Hepatocyte (in vitro differentiated cells): Measurements from ENCODE around the gene C19orf25. TPM values are rescaled to one million over a fixed set of nuclear protein-coding genes. Genes with fewer than 3 reads are reported as not detected.

Experiments used
- DNase-seq: peaks from one replicate; pipeline ENCODE4 v3.0.0-alpha.2; 2016; ENCODE audit warnings: low spot score
- H2AFZ ChIP-seq: fragments of 200-600 bp; sonication (generic); 2 replicates; pipeline ENCODE4 v1.6.0; 2016; ENCODE audit warnings: antibody characterized with exemption, mild to moderate bottlenecking
- H3K27ac ChIP-seq: fragments of 200-600 bp; sonication (generic); 2 replicates; pipeline ENCODE4 v1.5.1; 2016; ENCODE audit warnings: mild to moderate bottlenecking
- H3K27me3 ChIP-seq: fragments of 200-600 bp; sonication (generic); 2 replicates; pipeline ENCODE4 v1.6.1; 2016
- H3K36me3 ChIP-seq: fragments of 200-600 bp; sonication (generic); replicated peaks from 2 replicates; pipeline ENCODE4 v1.5.1; 2016; ENCODE audit warnings: low read depth; ENCODE audit not compliant: insufficient read depth
- H3K4me1 ChIP-seq: fragments of 200-600 bp; sonication (generic); 2 replicates; pipeline ENCODE4 v1.5.1; 2016; ENCODE audit warnings: mild to moderate bottlenecking, moderate library complexity; ENCODE audit not compliant: insufficient read depth
- H3K4me2 ChIP-seq: fragments of 200-600 bp; sonication (generic); 2 replicates; pipeline ENCODE4 v1.6.0; 2016
- H3K4me3 ChIP-seq: fragments of 200-600 bp; sonication (generic); 2 replicates; pipeline ENCODE4 v1.5.1; 2016; ENCODE audit warnings: mild to moderate bottlenecking
- H3K79me2 ChIP-seq: fragments of 200-600 bp; sonication (generic); 2 replicates; pipeline ENCODE4 v1.6.0; 2017; ENCODE audit warnings: mild to moderate bottlenecking
- H3K9me2 ChIP-seq: fragments of 200-600 bp; sonication (generic); replicated peaks from 2 replicates; pipeline ENCODE4 v1.6.0; 2017; ENCODE audit warnings: mild to moderate bottlenecking; ENCODE audit not compliant: insufficient read depth
- H3K9me3 ChIP-seq: fragments of 200-600 bp; sonication (generic); 2 replicates; pipeline ENCODE4 v1.5.1; 2016; ENCODE audit warnings: low read depth, mild to moderate bottlenecking
- H4K20me1 ChIP-seq: fragments of 200-600 bp; sonication (generic); 2 replicates; pipeline ENCODE4 v1.6.0; 2016; ENCODE audit warnings: mild to moderate bottlenecking; ENCODE audit not compliant: insufficient read depth, poor library complexity, severe bottlenecking
- EZH2 ChIP-seq: fragments of 200-600 bp; sonication (generic); IDR thresholded peaks from 2 replicates; pipeline ENCODE4 v1.6.1; 2016; ENCODE audit warnings: antibody characterized with exemption, mild to moderate bottlenecking, borderline replicate concordance
- EZH2phosphoT487 ChIP-seq: fragments of 200-600 bp; sonication (generic); IDR thresholded peaks from one replicate; pipeline ENCODE4 v1.6.1; 2018; ENCODE audit warnings: antibody characterized with exemption, mild to moderate bottlenecking, low read depth, moderate library complexity; ENCODE audit not compliant: unreplicated experiment, severe bottlenecking
- WGBS: methylation state at CpG from one replicate; pipeline ENCODE4 v1.1.6; 2016; ENCODE audit warnings: low lambda C conversion rate; ENCODE audit errors: missing lambda C conversion rate; 5-methylcytosine and 5-hydroxymethylcytosine counted together
- polyA plus RNA-seq: library from polyadenylated mRNA; unstranded; fragments of >200 nt; fragmentation: Nextera tagmentation; extraction: Ambion mirVana; gene quantifications from 2 replicates; pipeline ENCODE4 v1.2.1, GENCODE V29; 2016
- total RNA-seq: library from RNA; depleted of rRNA; stranded (reverse); fragments of >200 nt; gene quantifications from 2 replicates; pipeline ENCODE4 v1.2.3, GENCODE V29; 2014
- TF ChIP-seq, protein P1 (sequence below): fragments of 200-600 bp; sonication (generic); IDR thresholded peaks from 2 replicates; pipeline ENCODE4 v1.5.1; 2016; ENCODE audit warnings: antibody characterized with exemption, mild to moderate bottlenecking; ENCODE audit not compliant: poor library complexity

The C19orf25 gene
- total and polyA plus RNA-seq, 2 experiments from 2014 or later = 36.3 to 43.6 TPM

DNA sequence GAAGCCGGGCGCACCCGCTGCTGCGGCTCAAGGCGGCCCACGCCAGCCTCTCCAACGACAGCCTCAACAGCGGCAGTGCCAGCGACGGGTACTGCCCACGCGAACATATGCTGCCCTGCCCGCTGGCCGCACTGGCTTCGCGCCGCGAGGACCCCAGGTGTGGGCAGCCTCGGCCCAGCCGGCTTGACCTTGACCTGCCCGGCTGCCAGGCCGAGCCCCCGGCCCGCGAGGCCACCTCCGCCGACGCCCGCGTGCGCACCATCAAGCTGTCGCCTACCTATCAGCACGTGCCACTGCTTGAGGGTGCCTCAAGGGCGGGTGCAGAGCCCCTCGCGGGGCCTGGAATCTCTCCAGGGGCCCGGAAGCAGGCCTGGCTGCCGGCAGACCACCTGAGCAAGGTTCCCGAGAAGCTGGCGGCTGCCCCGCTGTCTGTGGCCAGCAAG is 13.0 kb downstream of the C19orf25 start:
- Histone ChIP-seq H3K36me3 (no peaks in the 10 kb centered on the region), H2AFZ (no peak overlapping the region), H3K4me3 (no peak overlapping the region), H4K20me1 (peaks cover 57% of the 10 kb centered on the region), H3K27me3 (peaks cover 53% of the 10 kb centered on the region), H3K79me2 (no peaks in the 10 kb centered on the region), H3K4me2 (peak overlapping the region; percentile 73), H3K9me2 (no peaks in the 10 kb centered on the region), H3K4me1 (peaks cover 38% of the 10 kb centered on the region), H3K9me3 (no peaks in the 10 kb centered on the region), H3K27ac (no peak overlapping the region)
- TF ChIP-seq, protein P1, sequence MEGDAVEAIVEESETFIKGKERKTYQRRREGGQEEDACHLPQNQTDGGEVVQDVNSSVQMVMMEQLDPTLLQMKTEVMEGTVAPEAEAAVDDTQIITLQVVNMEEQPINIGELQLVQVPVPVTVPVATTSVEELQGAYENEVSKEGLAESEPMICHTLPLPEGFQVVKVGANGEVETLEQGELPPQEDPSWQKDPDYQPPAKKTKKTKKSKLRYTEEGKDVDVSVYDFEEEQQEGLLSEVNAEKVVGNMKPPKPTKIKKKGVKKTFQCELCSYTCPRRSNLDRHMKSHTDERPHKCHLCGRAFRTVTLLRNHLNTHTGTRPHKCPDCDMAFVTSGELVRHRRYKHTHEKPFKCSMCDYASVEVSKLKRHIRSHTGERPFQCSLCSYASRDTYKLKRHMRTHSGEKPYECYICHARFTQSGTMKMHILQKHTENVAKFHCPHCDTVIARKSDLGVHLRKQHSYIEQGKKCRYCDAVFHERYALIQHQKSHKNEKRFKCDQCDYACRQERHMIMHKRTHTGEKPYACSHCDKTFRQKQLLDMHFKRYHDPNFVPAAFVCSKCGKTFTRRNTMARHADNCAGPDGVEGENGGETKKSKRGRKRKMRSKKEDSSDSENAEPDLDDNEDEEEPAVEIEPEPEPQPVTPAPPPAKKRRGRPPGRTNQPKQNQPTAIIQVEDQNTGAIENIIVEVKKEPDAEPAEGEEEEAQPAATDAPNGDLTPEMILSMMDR = no peak
- TF ChIP-seq EZH2phosphoT487 (no peak), EZH2 (no peak)
- 40% methylated on average over 39 of the region's 41 CpGs for WGBS
- no peak for DNase-seq

DNA sequence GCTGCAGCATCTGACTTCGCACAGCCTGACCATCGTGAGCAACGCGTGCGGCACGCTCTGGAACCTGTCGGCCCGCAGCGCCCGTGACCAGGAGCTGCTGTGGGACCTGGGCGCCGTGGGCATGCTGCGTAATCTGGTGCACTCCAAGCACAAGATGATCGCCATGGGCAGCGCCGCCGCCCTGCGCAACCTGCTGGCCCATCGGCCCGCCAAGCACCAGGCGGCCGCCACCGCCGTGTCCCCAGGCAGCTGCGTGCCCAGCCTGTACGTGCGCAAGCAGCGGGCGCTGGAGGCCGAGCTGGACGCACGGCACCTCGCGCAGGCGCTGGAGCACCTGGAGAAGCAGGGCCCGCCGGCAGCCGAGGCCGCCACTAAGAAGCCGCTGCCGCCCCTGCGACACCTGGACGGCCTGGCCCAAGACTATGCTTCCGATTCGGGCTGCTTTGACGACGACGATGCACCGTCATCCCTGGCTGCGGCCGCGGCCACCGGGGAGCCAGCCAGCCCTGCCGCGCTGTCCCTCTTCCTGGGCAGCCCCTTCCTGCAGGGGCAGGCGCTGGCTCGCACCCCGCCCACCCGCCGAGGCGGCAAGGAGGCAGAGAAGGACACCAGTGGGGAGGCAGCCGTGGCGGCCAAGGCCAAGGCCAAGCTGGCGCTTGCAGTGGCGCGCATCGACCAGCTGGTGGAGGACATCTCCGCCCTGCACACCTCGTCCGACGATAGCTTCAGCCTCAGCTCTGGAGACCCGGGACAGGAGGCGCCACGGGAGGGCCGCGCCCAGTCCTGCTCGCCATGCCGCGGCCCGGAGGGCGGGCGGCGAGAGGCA is 13.6 kb downstream of the C19orf25 start:
- 38% methylated on average over 64 of the region's 83 CpGs for WGBS
- peak; percentile 85 for DNase-seq
- peaks cover 32% of the 10 kb centered on the region for H3K4me1 ChIP-seq

DNA sequence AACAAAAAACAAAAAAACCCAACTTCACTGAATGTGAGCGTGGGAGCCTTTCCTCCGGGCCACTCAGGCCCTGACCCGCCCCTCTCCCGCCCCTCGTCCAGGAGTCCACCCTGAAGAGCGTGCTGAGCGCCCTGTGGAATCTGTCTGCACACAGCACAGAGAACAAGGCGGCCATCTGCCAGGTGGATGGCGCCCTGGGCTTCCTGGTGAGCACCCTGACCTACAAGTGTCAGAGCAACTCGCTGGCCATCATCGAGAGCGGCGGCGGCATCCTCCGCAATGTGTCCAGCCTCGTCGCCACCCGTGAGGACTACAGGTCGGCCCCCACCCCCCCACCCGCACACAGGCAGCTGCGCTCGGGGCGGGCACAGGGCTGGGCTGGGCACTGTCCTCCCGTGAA is 17.2 kb downstream of the C19orf25 start:
- Histone ChIP-seq H3K4me3 (no peak overlapping the region), H3K27me3 (peaks cover 32% of the 10 kb centered on the region), H3K27ac (no peak overlapping the region), H3K36me3 (no peaks in the 10 kb centered on the region), H3K9me3 (no peaks in the 10 kb centered on the region), H3K4me1 (peaks cover 11% of the 10 kb centered on the region), H3K79me2 (no peaks in the 10 kb centered on the region), H3K4me2 (no peak overlapping the region), H3K9me2 (no peaks in the 10 kb centered on the region), H4K20me1 (peaks cover 17% of the 10 kb centered on the region), H2AFZ (no peak overlapping the region)
- WGBS = 95% methylated on average over 15 of the region's 24 CpGs
- TF ChIP-seq, protein P1 = no peak
- TF ChIP-seq EZH2phosphoT487 (no peak), EZH2 (no peak)
- no peak for DNase-seq

More for the DNA sequence above, 13.6 kb downstream of the C19orf25 start:
- TF ChIP-seq, protein P1 = peak; percentile 55
- TF ChIP-seq EZH2 = no peak
- TF ChIP-seq EZH2phosphoT487 = peak; percentile 26
- Histone ChIP-seq H4K20me1 (peaks cover 50% of the 10 kb centered on the region), H3K9me3 (no peaks in the 10 kb centered on the region), H3K4me2 (peak overlapping the region; percentile 73), H3K79me2 (no peaks in the 10 kb centered on the region), H3K27ac (no peak overlapping the region), H2AFZ (no peak overlapping the region), H3K4me3 (no peak overlapping the region), H3K36me3 (no peaks in the 10 kb centered on the region), H3K27me3 (peaks cover 47% of the 10 kb centered on the region), H3K9me2 (no peaks in the 10 kb centered on the region)
